IMR-90 (cell line): ENCODE measurements around the gene TOR1A. TPM values are rescaled to one million over a fixed set of nuclear protein-coding genes. Genes with fewer than 3 reads are reported as not detected.

Source experiments
- ATAC-seq: fragments of 200-7000 bp; cut with Tn5 transposase; 2 replicates; pipeline ENCODE4 v1.9.1; 2020; ENCODE audit warnings: low read depth, mild to moderate bottlenecking, moderate library complexity
- BruUV-seq: library from RNA; stranded (reverse); fragments of 400-500 nt; replicated peaks from 2 replicates; lab custom pipeline; 2021; lab: Mats Ljungman, UMichigan
- CTCF ChIA-PET: fragments of 300-600 bp; formaldehyde crosslinking; extraction: SDS; loops from one replicate; lab custom pipeline; 2021; ENCODE audit warnings: antibody characterized with exemption; lab: Yijun Ruan, JAX
- POLR2A ChIA-PET: fragments of 300-600 bp; sonication (Branson Sonifier 250); formaldehyde crosslinking; loops from one replicate; lab custom pipeline; 2022; ENCODE audit warnings: antibody characterized with exemption; ENCODE audit not compliant: unreplicated experiment; lab: Charles Lee
- DNase-seq: peaks from one replicate; pipeline ENCODE4 v3.0.0; 2013
- H2AFZ ChIP-seq: replicated peaks from 2 replicates; pipeline ENCODE3; 2013; ENCODE audit warnings: low read length, mild to moderate bottlenecking; ENCODE audit not compliant: poor library complexity
- H2AK5ac ChIP-seq: 2 replicates; pipeline ENCODE4 v1.6.1; 2013; ENCODE audit warnings: low read depth, low read length, inconsistent platforms
- H2AK9ac ChIP-seq: replicated peaks from 2 replicates; pipeline ENCODE3; 2013; ENCODE audit warnings: mild to moderate bottlenecking, low read depth, low read length, moderate library complexity; ENCODE audit not compliant: poor library complexity
- H2BK120ac ChIP-seq: 2 replicates; pipeline ENCODE4 v1.6.1; 2013; ENCODE audit warnings: low read depth, low read length, inconsistent platforms
- H2BK15ac ChIP-seq: 3 replicates; pipeline ENCODE4 v1.6.1; 2013; ENCODE audit warnings: low read depth, low read length, inconsistent platforms
- H2BK20ac ChIP-seq: 2 replicates; pipeline ENCODE4 v1.6.1; 2013; ENCODE audit warnings: low read depth, mild to moderate bottlenecking, inconsistent platforms, low read length, moderate library complexity
- H2BK5ac ChIP-seq: 2 replicates; pipeline ENCODE4 v1.6.1; 2013; ENCODE audit warnings: mild to moderate bottlenecking, low read depth, low read length, inconsistent platforms; ENCODE audit not compliant: poor library complexity, severe bottlenecking
- H3K14ac ChIP-seq: replicated peaks from 2 replicates; pipeline ENCODE4 v1.6.1; 2013; ENCODE audit warnings: low read depth, low read length, inconsistent platforms
- H3K18ac ChIP-seq: 2 replicates; pipeline ENCODE4 v1.6.1; 2013; ENCODE audit warnings: low read depth, low read length, control low read depth
- H3K23ac ChIP-seq: 2 replicates; pipeline ENCODE4 v1.6.1; 2013; ENCODE audit warnings: low read depth, low read length, inconsistent platforms
- H3K27ac ChIP-seq: 2 replicates; pipeline ENCODE4 v1.5.1; 2013; ENCODE audit warnings: mild to moderate bottlenecking, control low read depth, low read length; ENCODE audit not compliant: insufficient read depth
- H3K27me3 ChIP-seq: 2 replicates; pipeline ENCODE4 v1.6.1; 2013; ENCODE audit warnings: low read length; ENCODE audit not compliant: control insufficient read depth, insufficient read depth
- H3K36me3 ChIP-seq: 2 replicates; pipeline ENCODE4 v1.6.1; 2013; ENCODE audit warnings: low read length, mixed read lengths; ENCODE audit not compliant: control insufficient read depth, insufficient read depth
- H3K4ac ChIP-seq: 2 replicates; pipeline ENCODE4 v1.6.1; 2013; ENCODE audit warnings: low read depth, low read length, inconsistent platforms
- H3K4me1 ChIP-seq: 2 replicates; pipeline ENCODE4 v1.6.1; 2013; ENCODE audit warnings: low read length, mixed read lengths; ENCODE audit not compliant: control insufficient read depth, insufficient read depth
- H3K4me2 ChIP-seq: 2 replicates; pipeline ENCODE4 v1.6.1; 2013; ENCODE audit warnings: low read depth, mild to moderate bottlenecking, control low read depth, low read length, moderate library complexity
- H3K4me3 ChIP-seq: 2 replicates; pipeline ENCODE4 v1.5.1; 2013; ENCODE audit warnings: low read depth, mild to moderate bottlenecking, control low read depth, low read length, moderate library complexity; ENCODE audit not compliant: insufficient read depth
- H3K56ac ChIP-seq: 2 replicates; pipeline ENCODE4 v1.6.1; 2013; ENCODE audit warnings: low read length, inconsistent platforms; ENCODE audit not compliant: insufficient read depth; ENCODE audit errors: extremely low read depth
- H3K79me1 ChIP-seq, 2 experiments: 2 replicates each; pipeline ENCODE4 v1.6.1; 2013; ENCODE audit warnings: low read length in 2 of 2, inconsistent platforms in 1 of 2, low read depth in 1 of 2
- H3K9ac ChIP-seq: 2 replicates; pipeline ENCODE4 v1.6.1; 2013; ENCODE audit warnings: low read depth, low read length, control low read depth
- H3K9me1 ChIP-seq: 2 replicates; pipeline ENCODE4 v1.6.1; 2013; ENCODE audit warnings: low read length, inconsistent platforms; ENCODE audit not compliant: insufficient read depth
- H3K9me3 ChIP-seq: 2 replicates; pipeline ENCODE4 v1.6.1; 2013; ENCODE audit warnings: low read length; ENCODE audit not compliant: control insufficient read depth, insufficient read depth
- H4K20me1 ChIP-seq: 2 replicates; pipeline ENCODE4 v1.6.1; 2013; ENCODE audit warnings: low read length, inconsistent platforms; ENCODE audit not compliant: insufficient read depth
- H4K5ac ChIP-seq: 2 replicates; pipeline ENCODE4 v1.6.1; 2013; ENCODE audit warnings: mild to moderate bottlenecking, low read depth, low read length, control low read depth
- H4K8ac ChIP-seq, 2 experiments: 2 replicates each; pipeline ENCODE4 v1.6.1; 2013; ENCODE audit warnings: low read depth in 2 of 2, low read length in 2 of 2, control low read depth in 1 of 2, inconsistent platforms in 1 of 2
- H4K91ac ChIP-seq: 2 replicates; pipeline ENCODE4 v1.6.1; 2013; ENCODE audit warnings: low read depth, low read length, inconsistent platforms; ENCODE audit not compliant: insufficient read depth
- CEBPB ChIP-seq: IDR thresholded peaks from 2 replicates; pipeline ENCODE4 v1.6.1; 2012; ENCODE audit warnings: low read depth, low read length, improper control_type of control experiment
- MAFK ChIP-seq: IDR thresholded peaks from 2 replicates; pipeline ENCODE4 v1.6.1; 2012; ENCODE audit warnings: low read depth, low read length, improper control_type of control experiment
- MAZ ChIP-seq: IDR thresholded peaks from 2 replicates; pipeline ENCODE4 v1.6.1; 2012; ENCODE audit warnings: low read depth, mild to moderate bottlenecking, low read length, improper control_type of control experiment, moderate library complexity, borderline replicate concordance
- RFX5 ChIP-seq: IDR thresholded peaks from 2 replicates; pipeline ENCODE4 v1.8.0; 2012; ENCODE audit warnings: low read depth, mild to moderate bottlenecking, low read length, moderate library complexity
- WGBS, 2 experiments: methylation state at CpG; one replicate each; pipeline versions ENCODE4 v1.1.5 to v1.1.7; 2013; ENCODE audit warnings: missing lambda C conversion rate in 2 of 2; ENCODE audit not compliant: insufficient read length in 1 of 2; ENCODE audit errors: extremely low coverage in 2 of 2; 5-methylcytosine and 5-hydroxymethylcytosine counted together
- dilution Hi-C: fragments of 300-500 bp; cut with HindIII; formaldehyde crosslinking; loops from one replicate; pipeline ENCODE4 v1.14.3; 2018; ENCODE audit warnings: low sequenced_read_pairs; ENCODE audit not compliant: unreplicated experiment
- in situ Hi-C: fragments of 300-500 bp; cut with MboI; formaldehyde crosslinking; loops from 3 replicates; pipeline ENCODE4 v1.14.3; 2019; ENCODE audit warnings: low sequenced_read_pairs, inconsistent platforms, mixed read lengths
- intact Hi-C: fragments of 100-400 bp; cut with micrococcal nuclease; formaldehyde crosslinking; loops from 2 replicates; pipeline ENCODE4 v1.10.0; 2022
- polyA plus RNA-seq, 3 experiments: library from polyadenylated mRNA; depleted of rRNA; stranded (reverse); fragments of >200 nt; gene quantifications; 2 replicates each; pipeline ENCODE4 v1.2.3, GENCODE V29; 2012; ENCODE audit warnings: low replicate concordance in 1 of 3
- total RNA-seq: library from RNA; depleted of rRNA; stranded (reverse); fragments of >200 nt; gene quantifications from 2 replicates; pipeline ENCODE4 v1.2.3, GENCODE V29; 2012
- TF ChIP-seq, protein P1 (sequence below): fragments of 150-350 bp; IDR thresholded peaks from 2 replicates; pipeline ENCODE4 v1.6.1; 2016; ENCODE audit warnings: low read depth, mild to moderate bottlenecking, low read length, moderate library complexity, borderline replicate concordance

The TOR1A gene
- total and polyA plus RNA-seq, 2 of the 4 experiments (the other 2 are of a cell fraction): 27.1 to 74.2 TPM

DNA sequence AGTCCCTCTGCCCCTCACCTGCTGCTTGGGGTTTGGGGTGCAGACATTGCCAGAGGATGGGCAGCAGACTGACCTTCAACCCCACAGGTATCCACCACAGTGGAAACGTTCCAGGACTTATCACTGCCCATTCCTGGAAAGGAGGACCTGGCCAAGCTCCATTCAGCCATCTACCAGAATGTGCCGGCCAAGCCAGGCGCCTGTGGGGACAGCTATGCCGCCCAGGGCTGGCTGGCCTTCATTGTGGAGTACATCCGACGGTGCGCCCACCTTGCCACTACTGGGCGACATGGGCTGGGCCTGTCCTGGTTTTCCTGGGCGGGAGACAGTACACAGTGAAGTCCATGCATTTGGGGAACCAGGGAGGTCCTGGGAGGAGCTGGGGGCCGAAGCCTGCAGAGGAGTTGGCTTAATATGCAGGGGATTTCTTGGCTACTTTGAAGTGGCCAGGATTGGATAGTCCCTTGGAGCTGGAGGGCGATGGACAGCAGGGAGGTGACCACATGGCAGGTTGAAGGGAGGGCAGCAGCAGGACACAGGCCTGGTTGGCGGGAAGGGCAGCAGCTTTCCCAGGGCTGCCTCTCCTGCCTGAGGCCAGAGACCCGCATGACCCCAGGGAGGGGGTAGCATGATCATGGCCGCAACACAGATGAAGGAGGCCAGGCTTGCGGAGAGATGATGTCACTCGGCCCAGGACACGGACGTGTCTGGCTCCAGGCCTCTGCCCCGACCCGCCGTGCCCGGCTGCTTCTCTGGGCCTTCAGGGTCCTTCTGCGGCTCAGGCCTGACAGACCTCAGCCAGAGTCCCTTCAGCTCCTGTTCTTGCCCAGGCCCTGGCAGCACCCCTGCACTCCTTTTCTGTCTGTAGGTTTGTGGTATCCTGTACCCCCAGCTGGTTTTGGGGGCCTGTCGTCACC lies 45.9 kb upstream of the TOR1A start:
- Histone ChIP-seq H2BK15ac (no peak overlapping the region), H3K79me1 (no peaks in the 10 kb centered on the region), H3K9ac (no peak overlapping the region), H3K4me3 (no peak overlapping the region), H3K4ac (no peak overlapping the region), H3K14ac (no peak overlapping the region), H2BK20ac (no peak overlapping the region), H2AK9ac (no peak overlapping the region), H3K27me3 (no peaks in the 10 kb centered on the region), H4K91ac (no peak overlapping the region), H2BK120ac (no peak overlapping the region), H3K56ac (no peak overlapping the region), H3K18ac (no peak overlapping the region), H3K9me1 (0 out of 2 replicates have a peak, but pooled peaks cover 6% of the 10 kb centered on the region), H3K9me3 (no peaks in the 10 kb centered on the region), H2AFZ (no peak overlapping the region), H2BK5ac (no peak overlapping the region), H2AK5ac (no peak overlapping the region), H3K27ac (no peak overlapping the region), H3K23ac (no peak overlapping the region), H4K20me1 (no peaks in the 10 kb centered on the region), H4K8ac (no peak overlapping the region), H4K5ac (no peak overlapping the region), H3K4me2 (no peak overlapping the region), H3K4me1 (no peaks in the 10 kb centered on the region), H3K36me3 (peaks cover 34% of the 10 kb centered on the region)
- BruUV-seq: no TSS peak
- ChIA-PET CTCF (no interaction called here), POLR2A (no interaction called here)
- whole genome bisulfite sequencing, 2 experiments: 95% methylated on average over 12 of the region's 24 CpGs; no CpG with 5 or more reads in 1 of the 2 experiments
- intact Hi-C loops (no loop called here), dilution Hi-C loops (no loop called here), in situ Hi-C loops (no loop called here)
- ATAC-seq (no peak), DNase-seq (no peak)
- TF ChIP-seq MAZ (no peak), MAFK (no peak), CEBPB (no peak), RFX5 (no peak)
- TF ChIP-seq, protein P1, sequence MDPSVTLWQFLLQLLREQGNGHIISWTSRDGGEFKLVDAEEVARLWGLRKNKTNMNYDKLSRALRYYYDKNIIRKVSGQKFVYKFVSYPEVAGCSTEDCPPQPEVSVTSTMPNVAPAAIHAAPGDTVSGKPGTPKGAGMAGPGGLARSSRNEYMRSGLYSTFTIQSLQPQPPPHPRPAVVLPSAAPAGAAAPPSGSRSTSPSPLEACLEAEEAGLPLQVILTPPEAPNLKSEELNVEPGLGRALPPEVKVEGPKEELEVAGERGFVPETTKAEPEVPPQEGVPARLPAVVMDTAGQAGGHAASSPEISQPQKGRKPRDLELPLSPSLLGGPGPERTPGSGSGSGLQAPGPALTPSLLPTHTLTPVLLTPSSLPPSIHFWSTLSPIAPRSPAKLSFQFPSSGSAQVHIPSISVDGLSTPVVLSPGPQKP: no peak
